HK-2 (cell line): ENCODE measurements around the gene LMOD2.

ENCODE experiments used
- DNase-seq: peaks from one replicate; pipeline ENCODE4 v3.0.0-alpha.2; 2018; ENCODE audit not compliant: unreplicated experiment

Gene LMOD2

DNA sequence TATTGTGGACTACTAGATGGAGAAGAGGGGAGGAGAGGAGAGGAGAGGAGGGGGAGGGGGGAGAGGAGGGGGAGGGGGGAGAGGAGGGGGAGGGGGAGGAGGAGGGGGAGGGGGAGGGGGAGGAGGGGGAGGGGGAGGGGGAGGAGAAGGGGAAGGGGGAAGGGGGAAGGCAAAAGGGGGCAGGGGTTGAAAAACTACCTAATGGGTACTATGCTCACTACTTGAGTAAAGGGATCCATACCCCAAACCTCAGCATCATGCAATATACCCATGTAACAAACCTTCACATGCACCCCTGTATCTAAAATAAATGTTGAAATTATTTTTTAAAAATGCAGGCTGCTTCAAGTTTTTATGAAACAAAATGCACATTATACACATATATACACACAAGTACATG, 15.1 kb upstream of the LMOD2 start:
- DNase-seq = no peak

DNA sequence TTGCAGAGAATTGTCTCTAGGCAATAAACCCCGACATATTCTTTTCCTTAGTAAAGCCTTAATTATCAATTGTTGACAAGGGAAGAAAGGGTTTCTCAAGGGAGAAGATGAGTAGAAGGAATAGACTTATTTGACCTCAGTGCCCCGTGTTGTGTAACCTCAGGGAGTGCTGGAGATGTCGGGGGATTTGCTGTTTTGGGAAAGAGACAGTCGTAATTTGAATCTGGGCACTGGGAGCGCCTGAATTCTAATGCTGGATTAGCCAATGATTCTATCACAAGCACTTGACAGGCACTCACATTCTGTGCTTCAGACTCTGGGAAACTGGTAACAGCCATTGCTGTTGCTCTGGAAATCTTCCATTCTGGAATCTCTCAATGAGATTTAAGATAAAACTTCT, 13.8 kb upstream of the LMOD2 start:
- DNase-seq = no peak

- no peak for DNase-seq
Observed at GRCh38 chr7:123643495-123644441, 11.9 kb upstream of the LMOD2 start.

- DNase-seq = no peak
Observed at GRCh38 chr7:123645516-123645915, 10.2 kb upstream of the LMOD2 start.

DNA sequence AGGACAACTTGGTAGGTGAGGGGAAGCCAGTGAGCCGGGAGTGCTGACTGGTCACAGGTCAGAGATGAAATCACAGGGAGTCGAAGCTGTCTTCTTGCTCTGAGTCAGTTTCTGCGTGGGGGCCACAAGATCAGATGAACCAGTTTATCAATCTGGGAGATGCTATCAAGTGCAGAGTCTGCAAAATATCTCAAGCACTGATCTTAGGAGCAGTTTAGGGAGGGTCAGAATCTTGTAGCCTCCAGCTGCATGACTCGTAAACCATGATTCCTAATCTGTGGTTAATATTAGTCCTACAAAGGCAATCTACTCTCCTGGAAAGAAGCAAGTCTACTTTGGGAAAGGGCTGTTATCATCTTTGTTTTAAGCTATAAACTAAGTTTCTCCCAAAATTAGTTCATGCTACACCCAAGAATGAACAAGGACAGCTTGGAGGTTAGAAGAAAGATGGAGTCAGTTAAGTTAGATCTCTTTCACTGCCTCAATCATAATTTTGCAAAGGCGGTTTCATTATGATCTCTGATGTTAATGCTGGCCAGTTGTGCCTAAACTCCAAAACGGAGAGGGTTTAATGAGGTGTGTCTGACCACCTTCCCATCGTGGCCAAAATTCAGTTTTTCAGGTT, 8.4 kb upstream of the LMOD2 start:
- no peak for DNase-seq

DNA sequence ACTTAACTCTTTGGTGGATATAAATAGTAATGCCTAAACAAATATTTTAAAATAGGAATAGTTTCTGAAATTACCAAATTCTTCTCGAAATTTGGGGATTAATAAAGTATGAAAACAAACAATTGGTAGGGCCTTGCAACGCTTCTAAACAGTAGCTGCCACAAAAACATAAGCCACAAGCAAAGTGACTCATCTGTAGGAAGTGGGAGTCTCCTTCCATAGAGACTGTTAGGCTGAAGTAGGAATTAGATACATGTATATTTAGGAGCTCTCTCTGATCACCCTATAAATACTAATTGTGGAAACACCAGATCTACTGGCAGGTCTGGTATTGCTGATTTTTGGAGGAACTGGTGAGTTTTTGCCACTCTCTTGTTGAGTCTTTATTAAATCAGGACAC, 5.7 kb upstream of the LMOD2 start:
- no peak for DNase-seq

- DNase-seq = no peak
Observed at GRCh38 chr7:123650595-123650994, 5.1 kb upstream of the LMOD2 start.

- no peak for DNase-seq
Observed at GRCh38 chr7:123652406-123652805, 3.3 kb upstream of the LMOD2 start.

- DNase-seq = no peak
Observed at GRCh38 chr7:123653162-123653561, 2.5 kb upstream of the LMOD2 start.

GRCh38 chr7:123656544-123657303, 1.1 kb downstream of the LMOD2 start:
- DNase-seq = no peak

DNA sequence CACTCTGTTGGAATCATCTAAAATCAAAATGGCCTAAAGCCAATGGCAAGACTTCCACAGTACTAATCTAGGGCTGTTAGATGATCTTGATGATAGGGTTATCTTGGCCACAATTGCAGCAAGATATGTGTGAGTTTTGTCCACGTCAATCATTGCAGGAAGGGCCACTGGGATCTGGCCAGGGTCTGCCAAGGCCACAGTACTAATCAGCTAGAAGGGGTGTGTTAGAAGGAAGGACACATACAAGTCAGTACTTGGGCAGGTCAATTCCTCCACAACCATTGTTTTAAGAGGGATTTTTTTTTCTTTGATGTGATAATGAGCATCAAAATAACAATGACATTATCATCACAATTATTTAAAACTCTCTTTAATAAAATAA, 1.6 kb downstream of the LMOD2 start:
- DNase-seq = no peak

DNA sequence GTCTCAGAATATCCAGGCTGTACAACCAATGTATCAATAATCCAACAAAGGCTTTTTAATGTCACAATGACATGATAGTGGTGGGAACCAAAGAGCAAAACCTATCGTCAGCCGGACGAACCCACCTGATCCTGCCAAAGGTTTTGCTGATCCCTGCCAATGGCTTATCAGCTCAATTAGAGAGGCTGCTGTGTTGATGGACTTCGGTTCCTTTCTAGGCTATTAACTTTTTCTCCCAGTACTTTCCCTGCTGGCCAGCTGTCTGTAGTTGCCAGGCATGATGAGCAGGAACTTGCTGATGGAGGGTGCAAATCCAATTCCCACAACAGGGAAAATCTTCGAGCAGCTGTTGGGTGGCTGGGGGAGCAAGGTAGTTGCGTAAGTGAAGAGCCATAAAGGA, 2.4 kb downstream of the LMOD2 start:
- DNase-seq = no peak

- no peak for DNase-seq
Observed at GRCh38 chr7:123660514-123661354, 5.1 kb downstream of the LMOD2 start.

- no peak for DNase-seq
Observed at GRCh38 chr7:123661765-123662164, 6.1 kb downstream of the LMOD2 start.

- no peak for DNase-seq
Observed at GRCh38 chr7:123662293-123662692, 6.6 kb downstream of the LMOD2 start.

DNA sequence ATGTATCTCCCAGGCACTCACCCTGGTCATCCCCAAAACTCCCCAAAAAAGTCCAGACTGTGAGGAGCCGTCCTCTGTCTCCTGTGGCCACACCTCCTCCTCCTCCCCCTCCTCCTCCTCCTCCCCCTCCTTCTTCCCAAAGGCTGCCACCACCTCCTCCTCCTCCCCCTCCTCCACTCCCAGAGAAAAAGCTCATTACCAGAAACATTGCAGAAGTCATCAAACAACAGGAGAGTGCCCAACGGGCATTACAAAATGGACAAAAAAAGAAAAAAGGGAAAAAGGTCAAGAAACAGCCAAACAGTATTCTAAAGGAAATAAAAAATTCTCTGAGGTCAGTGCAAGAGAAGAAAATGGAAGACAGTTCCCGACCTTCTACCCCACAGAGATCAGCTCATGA, 7.1 kb downstream of the LMOD2 start:
- no peak for DNase-seq

DNA sequence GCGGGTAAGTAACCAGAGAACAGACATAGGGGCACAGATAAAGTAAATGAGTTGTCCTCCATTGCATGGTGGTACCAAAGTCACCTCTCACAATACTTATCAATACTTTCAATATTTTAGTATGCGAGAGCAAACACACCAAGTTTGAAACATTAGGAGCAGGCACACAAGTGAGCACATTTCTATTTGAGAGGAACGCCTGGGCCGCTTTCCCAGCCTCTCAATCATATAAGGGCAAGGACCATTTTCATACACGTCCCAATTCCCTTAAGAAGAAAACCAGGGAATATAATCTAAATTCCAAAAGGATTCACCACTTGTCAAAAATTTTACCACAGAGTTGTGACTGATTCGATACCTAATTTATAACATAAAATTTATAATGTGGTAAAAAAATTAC, 7.5 kb downstream of the LMOD2 start:
- no peak for DNase-seq

- no peak for DNase-seq
Observed at GRCh38 chr7:123665157-123665556, 9.5 kb downstream of the LMOD2 start.

DNA sequence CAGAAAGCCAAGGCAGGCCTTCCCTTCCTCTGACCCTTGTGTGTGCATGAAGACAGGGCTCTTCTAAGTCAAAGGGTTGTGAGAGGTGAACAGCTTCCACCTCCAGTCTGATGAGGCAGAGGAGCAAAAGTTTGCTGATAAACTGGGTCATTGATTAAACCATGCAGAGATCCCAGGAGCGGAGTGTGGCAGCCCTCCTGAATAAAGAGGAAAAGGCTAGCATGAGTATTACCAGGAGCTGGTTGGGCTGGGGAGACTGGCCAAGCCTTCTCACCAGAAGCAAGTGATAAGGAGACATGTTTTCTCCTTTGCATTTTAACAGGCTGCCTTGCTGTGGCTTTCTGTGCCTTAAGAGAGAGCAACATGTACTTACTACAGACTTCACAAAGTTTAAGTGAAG, 10.2 kb downstream of the LMOD2 start:
- no peak for DNase-seq

GRCh38 chr7:123666492-123666891, 10.8 kb downstream of the LMOD2 start:
- no peak for DNase-seq

DNA sequence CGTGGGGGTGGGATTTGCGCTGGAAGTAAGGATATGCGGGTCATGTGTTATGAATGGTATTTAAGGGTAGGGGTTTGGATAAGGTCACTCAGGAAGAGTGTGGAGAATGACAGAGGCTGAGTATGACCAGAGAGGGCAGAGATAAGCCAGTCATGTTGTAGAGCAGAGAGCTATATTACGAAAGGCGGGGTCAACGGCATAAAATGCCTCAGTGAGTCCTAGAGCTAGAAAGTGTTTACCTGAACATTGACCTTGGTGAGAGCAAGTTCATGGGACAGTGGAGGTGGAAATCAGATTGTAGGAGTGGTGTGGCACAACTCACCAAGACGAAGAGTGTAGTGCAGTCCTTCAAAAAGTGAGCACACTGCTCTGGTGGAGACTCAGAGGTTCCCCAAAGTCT, 13.8 kb downstream of the LMOD2 start:
- no peak for DNase-seq
